ENCODE measurements around the gene MMP13. TPM values are rescaled to one million over a fixed set of nuclear protein-coding genes. Genes with fewer than 3 reads are reported as not detected.

Gene MMP13
- total and polyA plus RNA-seq, 2 experiments from 2014 or later, result not detected

- Histone ChIP-seq H3K36me3 (no peaks in the 10 kb centered on the region), H3K4me3 (no peak overlapping the region), H3K27ac (no peak overlapping the region), H3K27me3 (no peaks in the 10 kb centered on the region), H3K9me3 (ENCODE audit: low read depth) (no peaks in the 10 kb centered on the region), H3K4me1 (ENCODE audit: low read depth) (no peaks in the 10 kb centered on the region)
- TF ChIP-seq CTCF (IDR thresholded peaks at IDR 0.05; ENCODE audit: low read depth, low read length), result no peak
- DNase-seq (ENCODE audit: low read depth in 1 of 2, low spot score in 1 of 2), result peak in 1 of 2 donors; percentile 23
Observed at GRCh38 chr11:102950622-102951081, 4.9 kb downstream of the MMP13 start.

GRCh38 chr11:102946237-102946636 is 9.3 kb downstream of the MMP13 start:
- H3K4me1 ChIP-seq (ENCODE audit: low read depth), result no peaks in the 10 kb centered on the region
- no peak overlapping the region for H3K4me3 ChIP-seq
- no peak overlapping the region for H3K27ac ChIP-seq
- no peak for DNase-seq (ENCODE audit: low read depth in 1 of 2, low spot score in 1 of 2)
- H3K27me3 ChIP-seq, result no peaks in the 10 kb centered on the region
- H3K9me3 ChIP-seq (ENCODE audit: low read depth), result no peaks in the 10 kb centered on the region
- no peaks in the 10 kb centered on the region for H3K36me3 ChIP-seq
- TF ChIP-seq CTCF (IDR thresholded peaks at IDR 0.05; ENCODE audit: low read depth, low read length), result no peak

GRCh38 chr11:102940714-102941588 is 14.6 kb downstream of the MMP13 start:
- Histone ChIP-seq H3K27ac (no peak overlapping the region), H3K4me3 (no peak overlapping the region), H3K27me3 (no peaks in the 10 kb centered on the region), H3K36me3 (no peaks in the 10 kb centered on the region), H3K9me3 (ENCODE audit: low read depth) (no peaks in the 10 kb centered on the region), H3K4me1 (ENCODE audit: low read depth) (no peaks in the 10 kb centered on the region)
- TF ChIP-seq CTCF (IDR thresholded peaks at IDR 0.05; ENCODE audit: low read depth, low read length), result peak; percentile 75
- peak; percentile 77 to 79 for DNase-seq (ENCODE audit: low read depth in 1 of 2, low spot score in 1 of 2)

- Histone ChIP-seq H3K27ac (no peak overlapping the region), H3K4me3 (no peak overlapping the region), H3K4me1 (ENCODE audit: low read depth) (no peaks in the 10 kb centered on the region), H3K9me3 (ENCODE audit: low read depth) (no peaks in the 10 kb centered on the region), H3K27me3 (no peaks in the 10 kb centered on the region), H3K36me3 (no peaks in the 10 kb centered on the region)
- no peak for TF ChIP-seq CTCF (IDR thresholded peaks at IDR 0.05; ENCODE audit: low read depth, low read length)
- DNase-seq (ENCODE audit: low read depth in 1 of 2, low spot score in 1 of 2), result no peak
Observed at GRCh38 chr11:102936864-102937509, 18.5 kb downstream of the MMP13 start.

GRCh38 chr11:102935514-102935913 is 20.0 kb downstream of the MMP13 start:
- Histone ChIP-seq H3K4me1 (ENCODE audit: low read depth) (no peaks in the 10 kb centered on the region), H3K4me3 (no peak overlapping the region), H3K27me3 (peaks cover 9% of the 10 kb centered on the region), H3K36me3 (no peaks in the 10 kb centered on the region), H3K27ac (no peak overlapping the region), H3K9me3 (ENCODE audit: low read depth) (no peaks in the 10 kb centered on the region)
- DNase-seq (ENCODE audit: low read depth in 1 of 2, low spot score in 1 of 2), result no peak
- no peak for TF ChIP-seq CTCF (IDR thresholded peaks at IDR 0.05; ENCODE audit: low read depth, low read length)
